ENCODE data around the gene ARNT2.

Gene ARNT2

GRCh38 chr15:80444680-80445251, 40.6 kb downstream of the ARNT2 start:
- DNase-seq: no peak

- no peak for DNase-seq
Observed at GRCh38 chr15:80445300-80446041, 41.3 kb downstream of the ARNT2 start.

GRCh38 chr15:80447077-80447476, 42.9 kb downstream of the ARNT2 start:
- no peak for DNase-seq

GRCh38 chr15:80449825-80450224, 45.6 kb downstream of the ARNT2 start:
- no peak for DNase-seq

GRCh38 chr15:80450811-80451321, 46.7 kb downstream of the ARNT2 start:
- no peak for DNase-seq

- DNase-seq: no peak
Observed at GRCh38 chr15:80452166-80452565, 48.0 kb downstream of the ARNT2 start.

- DNase-seq: no peak
Observed at GRCh38 chr15:80455051-80455648, 51.0 kb downstream of the ARNT2 start.

- peak; percentile 40 for DNase-seq
Observed at GRCh38 chr15:80455668-80456442, 51.7 kb downstream of the ARNT2 start.

GRCh38 chr15:80456517-80457492, 52.6 kb downstream of the ARNT2 start:
- DNase-seq: no peak

- DNase-seq: no peak
Observed at GRCh38 chr15:80457896-80458295, 53.7 kb downstream of the ARNT2 start.

GRCh38 chr15:80458580-80458979, 54.4 kb downstream of the ARNT2 start:
- no peak for DNase-seq

- DNase-seq: no peak
Observed at GRCh38 chr15:80459380-80459779, 55.2 kb downstream of the ARNT2 start.

GRCh38 chr15:80459818-80460217, 55.6 kb downstream of the ARNT2 start:
- no peak for DNase-seq

GRCh38 chr15:80461356-80462095, 57.3 kb downstream of the ARNT2 start:
- DNase-seq: no peak

GRCh38 chr15:80462111-80462510, 57.9 kb downstream of the ARNT2 start:
- DNase-seq: no peak

- no peak for DNase-seq
Observed at GRCh38 chr15:80462836-80463512, 58.8 kb downstream of the ARNT2 start.

GRCh38 chr15:80464951-80465625, 60.9 kb downstream of the ARNT2 start:
- DNase-seq: no peak

GRCh38 chr15:80465626-80466005, 61.4 kb downstream of the ARNT2 start:
- DNase-seq: no peak

- DNase-seq: no peak
Observed at GRCh38 chr15:80466543-80466942, 62.4 kb downstream of the ARNT2 start.

- DNase-seq: no peak
Observed at GRCh38 chr15:80467311-80467714, 63.1 kb downstream of the ARNT2 start.
